Measurements from ENCODE around the gene TMPRSS13. TPM values are rescaled to one million over a fixed set of nuclear protein-coding genes. Genes with fewer than 3 reads are reported as not detected.
"Not testable (repeated sequence)": the region's sequence is repeated elsewhere in the genome, so short reads cannot be mapped to it uniquely, and the experiment has no call there.

The TMPRSS13 gene
- total RNA-seq, 4 donors from 2014 or later, result not detected

DNA sequence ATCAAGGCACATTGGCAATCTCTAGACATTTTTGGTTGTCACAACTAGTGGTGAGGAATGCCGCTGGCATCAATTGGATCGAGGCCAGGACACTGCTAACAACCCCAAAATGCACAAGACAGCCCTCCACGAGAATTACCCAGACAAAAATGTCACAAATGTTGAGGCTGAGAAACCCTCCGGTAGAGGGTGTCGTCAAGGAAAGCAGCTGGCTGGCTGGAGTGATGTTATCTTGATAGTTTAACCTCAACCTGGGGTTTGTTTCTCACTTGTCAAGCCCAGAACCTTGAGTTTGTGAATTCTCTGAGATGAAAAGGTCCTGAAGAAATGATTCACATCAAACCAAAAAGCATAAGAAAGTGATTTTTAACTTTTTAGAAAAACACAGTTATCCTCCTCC is 21.1 kb upstream of the TMPRSS13 start:
- Histone ChIP-seq H3K9me3 (no peaks in the 10 kb centered on the region), H3K27me3 (peaks cover 0 to 27% (median 0%) of the 10 kb centered on the region in 4 donors), H3K4me3 (no peak overlapping the region), H3K27ac (replicated peaks in 1 of 4) (no peak overlapping the region), H3K36me3 (no peaks in the 10 kb centered on the region), H3K4me1 (peaks cover 4 to 10% (median 5%) of the 10 kb centered on the region in 4 donors)
- DNase-seq (ENCODE audit: extremely low spot score), result peak; percentile 87
- TF ChIP-seq, protein P1, sequence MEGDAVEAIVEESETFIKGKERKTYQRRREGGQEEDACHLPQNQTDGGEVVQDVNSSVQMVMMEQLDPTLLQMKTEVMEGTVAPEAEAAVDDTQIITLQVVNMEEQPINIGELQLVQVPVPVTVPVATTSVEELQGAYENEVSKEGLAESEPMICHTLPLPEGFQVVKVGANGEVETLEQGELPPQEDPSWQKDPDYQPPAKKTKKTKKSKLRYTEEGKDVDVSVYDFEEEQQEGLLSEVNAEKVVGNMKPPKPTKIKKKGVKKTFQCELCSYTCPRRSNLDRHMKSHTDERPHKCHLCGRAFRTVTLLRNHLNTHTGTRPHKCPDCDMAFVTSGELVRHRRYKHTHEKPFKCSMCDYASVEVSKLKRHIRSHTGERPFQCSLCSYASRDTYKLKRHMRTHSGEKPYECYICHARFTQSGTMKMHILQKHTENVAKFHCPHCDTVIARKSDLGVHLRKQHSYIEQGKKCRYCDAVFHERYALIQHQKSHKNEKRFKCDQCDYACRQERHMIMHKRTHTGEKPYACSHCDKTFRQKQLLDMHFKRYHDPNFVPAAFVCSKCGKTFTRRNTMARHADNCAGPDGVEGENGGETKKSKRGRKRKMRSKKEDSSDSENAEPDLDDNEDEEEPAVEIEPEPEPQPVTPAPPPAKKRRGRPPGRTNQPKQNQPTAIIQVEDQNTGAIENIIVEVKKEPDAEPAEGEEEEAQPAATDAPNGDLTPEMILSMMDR (IDR thresholded peaks at IDR 0.05), result no peak
- TF ChIP-seq EP300 (IDR thresholded peaks at IDR 0.05) (no peak), POLR2A (IDR thresholded peaks at IDR 0.05; ENCODE audit: low read depth) (no peak), POLR2AphosphoS5 (IDR thresholded peaks at IDR 0.05) (no peak)
- intact Hi-C loops (cut with DNase I), result no loop called here
- WGBS, result 25% methylated on average over 5 of the region's 5 CpGs

DNA sequence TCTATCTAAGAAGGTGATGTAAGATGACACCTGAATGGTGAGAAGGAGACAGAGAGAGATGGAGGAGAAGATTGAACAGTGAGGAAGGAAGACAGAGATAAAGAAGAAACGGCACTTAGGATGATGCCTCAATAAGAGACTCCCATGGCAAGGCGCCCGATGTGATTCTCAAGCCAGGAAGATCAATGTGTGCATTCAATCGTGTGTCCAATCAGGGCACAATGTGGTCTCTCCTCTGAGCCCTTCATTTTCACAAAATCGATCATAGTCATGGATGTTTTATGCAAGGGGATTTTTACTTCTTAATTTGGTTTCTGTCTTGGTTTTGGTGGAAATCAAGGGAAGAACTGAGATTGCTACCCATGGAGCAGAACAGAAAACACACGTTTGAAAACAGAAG is 19.9 kb upstream of the TMPRSS13 start:
- H3K36me3 ChIP-seq, result no peaks in the 10 kb centered on the region
- H3K4me3 ChIP-seq, result no peak overlapping the region
- no peak overlapping the region for H3K27ac ChIP-seq (replicated peaks in 1 of 4)
- no peak for TF ChIP-seq EP300 (IDR thresholded peaks at IDR 0.05)
- TF ChIP-seq POLR2AphosphoS5 (IDR thresholded peaks at IDR 0.05), result no peak
- peaks cover 7 to 10% (median 8%) of the 10 kb centered on the region in 4 donors for H3K4me1 ChIP-seq
- no peak for DNase-seq (ENCODE audit: extremely low spot score)
- no peaks in the 10 kb centered on the region for H3K9me3 ChIP-seq
- 68% methylated on average over 6 of the region's 6 CpGs for WGBS
- intact Hi-C loops (cut with DNase I), result loop anchor here (10.0 kb wide), 1 partner anchor 144 kb away; no protein-coding TSS in a partner anchor
- H3K27me3 ChIP-seq, result peaks cover 0 to 24% (median 0%) of the 10 kb centered on the region in 4 donors

DNA sequence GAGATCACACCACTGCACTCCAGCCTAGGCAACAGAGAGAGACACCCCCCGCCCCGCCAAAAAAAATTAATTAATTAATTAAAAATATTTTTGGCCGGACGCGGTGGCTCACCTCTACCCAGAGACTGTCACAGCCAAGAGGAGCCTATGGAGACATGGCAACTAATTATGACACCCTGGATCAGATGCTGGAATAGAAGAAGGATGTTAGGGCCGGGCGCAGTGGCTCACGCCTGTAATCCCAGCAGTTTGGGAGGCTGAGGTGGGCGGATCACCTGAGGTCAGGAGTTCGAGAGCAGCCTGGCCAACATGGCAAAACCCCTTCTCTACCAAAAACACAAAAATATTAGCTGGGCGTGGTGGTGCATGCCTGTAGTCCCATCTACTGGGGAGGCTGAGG is 19.3 kb upstream of the TMPRSS13 start:
- not testable (repeated sequence) for H3K9me3 ChIP-seq; DNase-seq (ENCODE audit: extremely low spot score); H3K27ac ChIP-seq (replicated peaks in 1 of 4); H3K4me1 ChIP-seq; H3K36me3 ChIP-seq; H3K4me3 ChIP-seq
- intact Hi-C loops (cut with DNase I), result loop anchor here (10.0 kb wide), 1 partner anchor 144 kb away; no protein-coding TSS in a partner anchor
- peaks cover 0 to 24% (median 0%) of the 10 kb centered on the region in 4 donors for H3K27me3 ChIP-seq
- WGBS, result 91% methylated on average over 11 of the region's 11 CpGs

DNA sequence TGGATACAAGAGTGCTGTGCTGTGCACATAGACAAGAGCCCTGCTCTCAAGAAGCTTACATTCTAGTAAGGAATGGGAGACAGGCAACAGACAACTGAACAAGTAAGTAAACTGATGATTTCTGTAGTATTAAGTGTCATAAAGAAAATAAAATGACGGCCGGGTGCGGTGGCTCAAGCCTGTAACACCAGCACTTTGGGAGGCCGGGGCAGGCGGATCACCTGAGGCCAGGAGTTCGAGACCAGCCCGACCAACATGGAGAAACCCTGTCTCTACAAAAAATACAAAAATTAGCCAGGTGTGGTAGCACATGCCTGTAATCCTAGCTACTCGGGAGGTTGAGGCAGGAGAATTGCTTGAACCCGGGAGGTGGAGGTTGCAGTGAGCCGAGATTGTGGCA is 18.5 kb upstream of the TMPRSS13 start:
- DNase-seq (ENCODE audit: extremely low spot score); H3K27ac ChIP-seq (replicated peaks in 1 of 4); H3K4me3 ChIP-seq; H3K4me1 ChIP-seq; H3K9me3 ChIP-seq; H3K36me3 ChIP-seq: not testable (repeated sequence)
- intact Hi-C loops (cut with DNase I), result loop anchor here (1.0 to 10.0 kb wide), 2 partner anchors 102 to 143 kb away; no protein-coding TSS in a partner anchor
- peaks cover 0 to 24% (median 0%) of the 10 kb centered on the region in 4 donors for H3K27me3 ChIP-seq
- 87% methylated on average over 10 of the region's 10 CpGs for WGBS

DNA sequence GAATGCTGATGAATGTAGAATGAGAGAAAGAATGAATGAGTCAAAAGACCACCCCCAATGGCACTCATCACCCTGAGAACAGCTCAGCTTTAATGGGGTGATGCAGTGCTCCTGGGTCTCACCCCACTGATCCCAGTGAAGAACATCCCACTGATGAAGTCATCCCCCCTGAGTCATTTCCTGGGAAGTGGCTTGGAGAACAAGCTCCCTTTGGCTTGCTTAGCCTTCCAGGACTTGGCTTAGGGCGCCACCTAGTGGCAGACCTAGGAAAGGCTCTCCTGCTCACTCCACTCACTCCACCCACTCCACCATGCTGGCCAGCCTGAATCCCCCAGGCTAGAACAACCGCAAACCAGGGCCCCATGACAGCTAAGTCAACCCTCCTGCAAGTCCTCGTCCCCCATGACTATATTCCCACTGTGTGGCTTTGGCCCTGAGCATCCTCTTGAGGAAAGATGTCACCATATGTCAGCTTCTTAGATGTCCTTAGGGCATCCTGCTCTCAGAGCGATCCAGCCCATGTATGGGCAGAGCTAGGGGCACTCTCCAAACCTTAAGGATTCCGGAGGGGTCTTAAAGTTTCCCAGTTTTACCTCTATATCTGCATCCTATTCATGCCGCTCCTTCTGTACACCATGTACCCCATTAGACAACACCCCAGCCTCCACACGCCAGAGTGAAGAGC is 17.8 kb upstream of the TMPRSS13 start:
- WGBS, result 40% methylated on average over 7 of the region's 7 CpGs
- Histone ChIP-seq H3K27me3 (peaks cover 0 to 24% (median 0%) of the 10 kb centered on the region in 4 donors), H3K27ac (replicated peaks in 1 of 4) (no peak overlapping the region), H3K36me3 (no peaks in the 10 kb centered on the region), H3K9me3 (no peaks in the 10 kb centered on the region), H3K4me1 (peaks cover 4 to 10% (median 6%) of the 10 kb centered on the region in 4 donors), H3K4me3 (no peak overlapping the region)
- intact Hi-C loops (cut with DNase I), result loop anchor here (1.0 to 10.0 kb wide), 2 partner anchors 102 to 142 kb away; no protein-coding TSS in a partner anchor
- DNase-seq (ENCODE audit: extremely low spot score), result peak; percentile 96
- TF ChIP-seq EP300 (IDR thresholded peaks at IDR 0.05), result no peak
- TF ChIP-seq, protein P1 (IDR thresholded peaks at IDR 0.05), result peak; percentile 97 to 98 (median 98)
- peak in 1 of 2 donors; percentile 56 for TF ChIP-seq POLR2AphosphoS5 (IDR thresholded peaks at IDR 0.05)

DNA sequence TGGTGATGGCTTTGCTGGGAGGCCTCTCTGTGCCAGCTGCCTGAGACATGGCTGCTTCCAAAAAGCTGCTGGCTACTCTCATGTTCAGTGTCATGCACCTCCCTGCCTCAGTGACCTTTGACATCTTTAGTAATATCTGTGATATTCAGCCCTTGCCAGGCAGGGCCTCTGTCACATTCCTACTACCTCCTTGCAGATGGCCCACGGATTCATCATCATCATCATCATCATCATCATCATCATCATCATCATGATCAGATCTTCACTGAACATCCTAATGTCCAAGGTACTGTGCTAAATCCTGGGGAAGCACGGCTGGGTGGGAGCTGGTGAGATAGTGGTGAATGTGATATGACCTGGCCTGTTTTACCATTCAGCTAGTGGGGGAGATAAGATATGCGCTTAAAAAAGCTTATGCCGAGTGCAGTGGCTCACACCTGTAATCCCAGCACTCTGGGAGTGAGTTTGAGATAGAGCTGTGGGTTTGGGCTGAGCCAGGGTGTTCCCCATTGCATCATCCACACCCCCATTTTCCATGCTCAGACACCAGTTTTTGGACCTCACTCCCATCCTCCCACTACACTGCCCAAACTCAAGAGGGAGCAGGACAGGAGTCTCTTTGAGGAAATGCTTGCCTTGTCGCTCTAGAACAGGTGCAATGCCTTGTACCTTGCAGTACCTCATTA is 17.1 kb upstream of the TMPRSS13 start:
- Histone ChIP-seq H3K9me3 (no peaks in the 10 kb centered on the region), H3K4me3 (no peak overlapping the region), H3K4me1 (peaks cover 4 to 10% (median 6%) of the 10 kb centered on the region in 4 donors), H3K27ac (replicated peaks in 1 of 4) (no peak overlapping the region), H3K27me3 (peaks cover 0 to 24% (median 0%) of the 10 kb centered on the region in 4 donors), H3K36me3 (no peaks in the 10 kb centered on the region)
- no peak for DNase-seq (ENCODE audit: extremely low spot score)
- intact Hi-C loops (cut with DNase I), result loop anchor here (10.0 kb wide), 1 partner anchor 141 kb away; no protein-coding TSS in a partner anchor
- 69% methylated on average over 5 of the region's 5 CpGs for WGBS
- TF ChIP-seq EP300 (IDR thresholded peaks at IDR 0.05) (no peak), POLR2AphosphoS5 (IDR thresholded peaks at IDR 0.05) (no peak), POLR2A (IDR thresholded peaks at IDR 0.05; ENCODE audit: low read depth) (no peak)
- TF ChIP-seq, protein P1 (IDR thresholded peaks at IDR 0.05), result no peak
